HEK293T (cell line): Measurements from ENCODE around the gene NTSR1.

Experiments used
- ARNT ChIP-seq: fragments of 450-650 bp; IDR thresholded peaks from 2 replicates; pipeline ENCODE4 v1.6.1; 2017; ENCODE audit warnings: mild to moderate bottlenecking
- BHLHE40 ChIP-seq: fragments of 450-650 bp; IDR thresholded peaks from 2 replicates; pipeline ENCODE4 v1.6.1; 2016; ENCODE audit warnings: mild to moderate bottlenecking, moderate library complexity, borderline replicate concordance
- ELF4 ChIP-seq: fragments of 450-650 bp; IDR thresholded peaks from 2 replicates; pipeline ENCODE4 v1.6.1; 2017; ENCODE audit warnings: antibody characterized with exemption
- FOXM1 ChIP-seq: fragments of 450-650 bp; IDR thresholded peaks from 2 replicates; pipeline ENCODE4 v1.6.1; 2017; ENCODE audit warnings: mild to moderate bottlenecking, borderline replicate concordance
- SP1 ChIP-seq: fragments of 450-650 bp; IDR thresholded peaks from 2 replicates; pipeline ENCODE4 v1.6.1; 2017
- SUZ12 ChIP-seq: fragments of 450-650 bp; IDR thresholded peaks from 2 replicates; pipeline ENCODE4 v1.6.1; 2016; ENCODE audit warnings: mild to moderate bottlenecking
- TARDBP ChIP-seq: fragments of 450-650 bp; IDR thresholded peaks from 2 replicates; pipeline ENCODE4 v1.6.1; 2016
- ZNF384 ChIP-seq: fragments of 450-650 bp; IDR thresholded peaks from 2 replicates; pipeline ENCODE4 v1.6.1; 2016

DNA sequence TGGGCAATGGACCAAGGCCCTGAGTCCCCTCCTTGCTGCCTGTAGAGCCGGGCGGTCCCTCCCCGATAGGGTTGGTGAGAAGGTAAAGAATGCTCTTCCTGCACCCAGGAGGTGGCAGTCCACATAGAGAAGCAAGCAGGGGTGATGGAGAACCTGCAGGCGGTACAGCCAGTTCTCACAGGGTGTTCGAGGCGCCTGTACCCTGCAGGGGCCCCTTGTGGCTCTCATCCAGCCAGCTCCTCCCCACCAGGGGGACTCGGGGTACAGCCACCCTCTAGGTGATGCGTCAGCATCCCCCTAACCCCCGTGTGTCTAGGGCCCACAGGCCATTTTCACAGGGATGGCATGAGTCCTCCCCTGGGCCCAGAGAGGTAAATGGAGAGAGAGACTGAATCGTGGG, 103.1 kb downstream of the NTSR1 start:
- TF ChIP-seq TARDBP (no peak), SUZ12 (no peak), ARNT (no peak), FOXM1 (no peak), BHLHE40 (no peak), SP1 (no peak), ELF4 (no peak), ZNF384 (no peak)
